HepG2 (cell line): ENCODE measurements around the gene SMOC1. TPM values are rescaled to one million over a fixed set of nuclear protein-coding genes. Genes with fewer than 3 reads are reported as not detected.
A peak's percentile ranks its signal among the peaks of the same experiment; 100 is the strongest.

Source experiments
- SP1 ChIP-seq, 2 experiments: fragments of 450-650 bp in 1 of 2; sonication (generic) in 1 of 2; formaldehyde crosslinking in 1 of 2; IDR thresholded peaks; 2 replicates each; pipeline versions ENCODE4 v1.4.0 to v1.6.1; 2016 to 2020; ENCODE audit warnings: missing genetic modification reagents in 1 of 2
- SPEN ChIP-seq: sonication (generic); formaldehyde crosslinking; IDR thresholded peaks from 2 replicates; pipeline ENCODE4 v1.5.1; 2020; ENCODE audit warnings: low read depth, mild to moderate bottlenecking, missing genetic modification reagents
- ZNF549 ChIP-seq: sonication (generic); formaldehyde crosslinking; IDR thresholded peaks from 2 replicates; pipeline ENCODE4 v1.5.0; 2020; ENCODE audit warnings: missing genetic modification reagents
- ZNF614 ChIP-seq: IDR thresholded peaks from 2 replicates; pipeline ENCODE4 v1.6.1; 2018; ENCODE audit warnings: missing biosample characterization, missing genetic modification reagents, inconsistent platforms, borderline replicate concordance
- polyA plus RNA-seq, 8 experiments: library from polyadenylated mRNA; depleted of rRNA in 3 of 8; stranded (reverse) in 7 of 8; unstranded in 1 of 8; fragments of >200 nt; fragmentation: Illumina TruSeq in 4 of 8; extraction: Trizol in 4 of 8; gene quantifications; 2 replicates each; pipeline versions ENCODE4 v1.2.1 to v1.2.3, GENCODE V29; 2011 to 2016; ENCODE audit warnings: low read depth in 4 of 8, missing spikeins in 1 of 8, mixed read lengths in 1 of 8; ENCODE audit not compliant: insufficient read depth in 1 of 8
- total RNA-seq, 5 experiments: library from RNA; depleted of rRNA; stranded (reverse); fragments of >200 nt; fragmentation: Illumina TruSeq; extraction: Trizol; gene quantifications; 2 replicates each; pipeline ENCODE4 v1.2.3, GENCODE V29; 2016; ENCODE audit warnings: low read depth in 1 of 5
- TF ChIP-seq, protein P1 (sequence below): sonication (generic); formaldehyde crosslinking; IDR thresholded peaks from 2 replicates; pipeline ENCODE4 v1.4.0; 2020; ENCODE audit warnings: mild to moderate bottlenecking, missing genetic modification reagents, borderline replicate concordance
- TF ChIP-seq, protein P2 (sequence below): sonication (generic); formaldehyde crosslinking; IDR thresholded peaks from 2 replicates; pipeline ENCODE4 v1.4.0; 2020; ENCODE audit warnings: missing genetic modification reagents, borderline replicate concordance
- TF ChIP-seq, protein P3 (sequence below): sonication (generic); formaldehyde crosslinking; IDR thresholded peaks from 2 replicates; pipeline ENCODE4 v1.8.1; 2022; ENCODE audit warnings: mild to moderate bottlenecking, missing genetic modification reagents
- TF ChIP-seq, protein P4 (sequence below): sonication (generic); formaldehyde crosslinking; IDR thresholded peaks from 2 replicates; pipeline ENCODE4 v1.5.1; 2020; ENCODE audit warnings: missing genetic modification reagents, mild to moderate bottlenecking, borderline replicate concordance
- TF ChIP-seq, protein P5 (sequence below): sonication (generic); formaldehyde crosslinking; IDR thresholded peaks from 2 replicates; pipeline ENCODE4 v1.4.0; 2020; ENCODE audit warnings: missing genetic modification reagents
- TF ChIP-seq, protein P6 (sequence below): sonication (generic); formaldehyde crosslinking; IDR thresholded peaks from 2 replicates; pipeline ENCODE4 v1.5.1; 2020; ENCODE audit warnings: missing genetic modification reagents, mild to moderate bottlenecking, borderline replicate concordance

The SMOC1 gene
- total and polyA plus RNA-seq, 2 of the 13 experiments (the other 11 are each of a cell fraction or from before 2014, with no cell fraction given): 17.8 to 35.6 TPM

DNA sequence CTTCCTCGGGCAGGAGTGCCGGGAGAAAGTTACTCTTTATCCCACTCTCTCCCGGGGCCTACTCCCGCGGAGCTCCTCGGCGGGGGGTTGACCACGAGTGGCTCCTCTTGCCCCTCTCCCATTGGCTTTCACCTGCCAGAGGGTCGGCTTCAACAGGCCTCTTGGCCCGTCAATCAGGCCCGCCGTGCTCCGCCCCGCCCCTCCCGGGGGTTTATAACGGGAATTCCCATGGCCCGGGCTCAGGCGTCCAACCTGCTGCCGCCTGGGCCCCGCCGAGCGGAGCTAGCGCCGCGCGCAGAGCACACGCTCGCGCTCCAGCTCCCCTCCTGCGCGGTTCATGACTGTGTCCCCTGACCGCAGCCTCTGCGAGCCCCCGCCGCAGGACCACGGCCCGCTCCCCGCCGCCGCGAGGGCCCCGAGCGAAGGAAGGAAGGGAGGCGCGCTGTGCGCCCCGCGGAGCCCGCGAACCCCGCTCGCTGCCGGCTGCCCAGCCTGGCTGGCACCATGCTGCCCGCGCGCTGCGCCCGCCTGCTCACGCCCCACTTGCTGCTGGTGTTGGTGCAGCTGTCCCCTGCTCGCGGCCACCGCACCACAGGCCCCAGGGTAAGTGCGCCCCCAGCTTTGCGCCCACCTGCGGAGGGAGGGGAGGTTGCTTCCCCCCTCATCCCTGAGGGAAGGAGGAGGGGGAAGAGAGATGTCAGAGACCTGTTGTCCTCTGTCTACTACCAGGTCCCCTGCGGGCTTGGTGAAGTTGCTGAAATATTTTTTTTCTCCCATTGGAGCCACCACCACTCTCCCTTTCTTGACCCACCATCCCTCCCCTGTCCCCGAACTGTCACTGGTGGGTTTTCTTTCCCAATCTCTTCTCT lies at the start of gene SMOC1 (continued):
- TF ChIP-seq, protein P1, sequence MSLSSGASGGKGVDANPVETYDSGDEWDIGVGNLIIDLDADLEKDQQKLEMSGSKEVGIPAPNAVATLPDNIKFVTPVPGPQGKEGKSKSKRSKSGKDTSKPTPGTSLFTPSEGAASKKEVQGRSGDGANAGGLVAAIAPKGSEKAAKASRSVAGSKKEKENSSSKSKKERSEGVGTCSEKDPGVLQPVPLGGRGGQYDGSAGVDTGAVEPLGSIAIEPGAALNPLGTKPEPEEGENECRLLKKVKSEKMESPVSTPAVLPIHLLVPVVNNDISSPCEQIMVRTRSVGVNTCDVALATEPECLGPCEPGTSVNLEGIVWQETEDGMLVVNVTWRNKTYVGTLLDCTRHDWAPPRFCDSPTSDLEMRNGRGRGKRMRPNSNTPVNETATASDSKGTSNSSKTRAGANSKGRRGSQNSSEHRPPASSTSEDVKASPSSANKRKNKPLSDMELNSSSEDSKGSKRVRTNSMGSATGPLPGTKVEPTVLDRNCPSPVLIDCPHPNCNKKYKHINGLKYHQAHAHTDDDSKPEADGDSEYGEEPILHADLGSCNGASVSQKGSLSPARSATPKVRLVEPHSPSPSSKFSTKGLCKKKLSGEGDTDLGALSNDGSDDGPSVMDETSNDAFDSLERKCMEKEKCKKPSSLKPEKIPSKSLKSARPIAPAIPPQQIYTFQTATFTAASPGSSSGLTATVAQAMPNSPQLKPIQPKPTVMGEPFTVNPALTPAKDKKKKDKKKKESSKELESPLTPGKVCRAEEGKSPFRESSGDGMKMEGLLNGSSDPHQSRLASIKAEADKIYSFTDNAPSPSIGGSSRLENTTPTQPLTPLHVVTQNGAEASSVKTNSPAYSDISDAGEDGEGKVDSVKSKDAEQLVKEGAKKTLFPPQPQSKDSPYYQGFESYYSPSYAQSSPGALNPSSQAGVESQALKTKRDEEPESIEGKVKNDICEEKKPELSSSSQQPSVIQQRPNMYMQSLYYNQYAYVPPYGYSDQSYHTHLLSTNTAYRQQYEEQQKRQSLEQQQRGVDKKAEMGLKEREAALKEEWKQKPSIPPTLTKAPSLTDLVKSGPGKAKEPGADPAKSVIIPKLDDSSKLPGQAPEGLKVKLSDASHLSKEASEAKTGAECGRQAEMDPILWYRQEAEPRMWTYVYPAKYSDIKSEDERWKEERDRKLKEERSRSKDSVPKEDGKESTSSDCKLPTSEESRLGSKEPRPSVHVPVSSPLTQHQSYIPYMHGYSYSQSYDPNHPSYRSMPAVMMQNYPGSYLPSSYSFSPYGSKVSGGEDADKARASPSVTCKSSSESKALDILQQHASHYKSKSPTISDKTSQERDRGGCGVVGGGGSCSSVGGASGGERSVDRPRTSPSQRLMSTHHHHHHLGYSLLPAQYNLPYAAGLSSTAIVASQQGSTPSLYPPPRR: peak; percentile 41; the same call in 1 of the 2 replicates
- TF ChIP-seq ZNF614: no peak
- TF ChIP-seq, protein P2, sequence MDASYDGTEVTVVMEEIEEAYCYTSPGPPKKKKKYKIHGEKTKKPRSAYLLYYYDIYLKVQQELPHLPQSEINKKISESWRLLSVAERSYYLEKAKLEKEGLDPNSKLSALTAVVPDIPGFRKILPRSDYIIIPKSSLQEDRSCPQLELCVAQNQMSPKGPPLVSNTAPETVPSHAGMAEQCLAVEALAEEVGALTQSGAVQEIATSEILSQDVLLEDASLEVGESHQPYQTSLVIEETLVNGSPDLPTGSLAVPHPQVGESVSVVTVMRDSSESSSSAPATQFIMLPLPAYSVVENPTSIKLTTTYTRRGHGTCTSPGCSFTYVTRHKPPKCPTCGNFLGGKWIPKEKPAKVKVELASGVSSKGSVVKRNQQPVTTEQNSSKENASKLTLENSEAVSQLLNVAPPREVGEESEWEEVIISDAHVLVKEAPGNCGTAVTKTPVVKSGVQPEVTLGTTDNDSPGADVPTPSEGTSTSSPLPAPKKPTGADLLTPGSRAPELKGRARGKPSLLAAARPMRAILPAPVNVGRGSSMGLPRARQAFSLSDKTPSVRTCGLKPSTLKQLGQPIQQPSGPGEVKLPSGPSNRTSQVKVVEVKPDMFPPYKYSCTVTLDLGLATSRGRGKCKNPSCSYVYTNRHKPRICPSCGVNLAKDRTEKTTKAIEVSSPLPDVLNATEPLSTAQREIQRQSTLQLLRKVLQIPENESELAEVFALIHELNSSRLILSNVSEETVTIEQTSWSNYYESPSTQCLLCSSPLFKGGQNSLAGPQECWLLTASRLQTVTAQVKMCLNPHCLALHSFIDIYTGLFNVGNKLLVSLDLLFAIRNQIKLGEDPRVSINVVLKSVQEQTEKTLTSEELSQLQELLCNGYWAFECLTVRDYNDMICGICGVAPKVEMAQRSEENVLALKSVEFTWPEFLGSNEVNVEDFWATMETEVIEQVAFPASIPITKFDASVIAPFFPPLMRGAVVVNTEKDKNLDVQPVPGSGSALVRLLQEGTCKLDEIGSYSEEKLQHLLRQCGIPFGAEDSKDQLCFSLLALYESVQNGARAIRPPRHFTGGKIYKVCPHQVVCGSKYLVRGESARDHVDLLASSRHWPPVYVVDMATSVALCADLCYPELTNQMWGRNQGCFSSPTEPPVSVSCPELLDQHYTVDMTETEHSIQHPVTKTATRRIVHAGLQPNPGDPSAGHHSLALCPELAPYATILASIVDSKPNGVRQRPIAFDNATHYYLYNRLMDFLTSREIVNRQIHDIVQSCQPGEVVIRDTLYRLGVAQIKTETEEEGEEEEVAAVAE (CRISPR knock-in tag): no peak
- TF ChIP-seq, protein P3, sequence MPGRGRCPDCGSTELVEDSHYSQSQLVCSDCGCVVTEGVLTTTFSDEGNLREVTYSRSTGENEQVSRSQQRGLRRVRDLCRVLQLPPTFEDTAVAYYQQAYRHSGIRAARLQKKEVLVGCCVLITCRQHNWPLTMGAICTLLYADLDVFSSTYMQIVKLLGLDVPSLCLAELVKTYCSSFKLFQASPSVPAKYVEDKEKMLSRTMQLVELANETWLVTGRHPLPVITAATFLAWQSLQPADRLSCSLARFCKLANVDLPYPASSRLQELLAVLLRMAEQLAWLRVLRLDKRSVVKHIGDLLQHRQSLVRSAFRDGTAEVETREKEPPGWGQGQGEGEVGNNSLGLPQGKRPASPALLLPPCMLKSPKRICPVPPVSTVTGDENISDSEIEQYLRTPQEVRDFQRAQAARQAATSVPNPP (CRISPR knock-in tag): no peak
- peak; percentile 43; the same call in 1 of the 2 replicates for TF ChIP-seq SPEN (CRISPR knock-in tag)
- TF ChIP-seq ZNF549 (CRISPR knock-in tag): no peak
- TF ChIP-seq, protein P4, sequence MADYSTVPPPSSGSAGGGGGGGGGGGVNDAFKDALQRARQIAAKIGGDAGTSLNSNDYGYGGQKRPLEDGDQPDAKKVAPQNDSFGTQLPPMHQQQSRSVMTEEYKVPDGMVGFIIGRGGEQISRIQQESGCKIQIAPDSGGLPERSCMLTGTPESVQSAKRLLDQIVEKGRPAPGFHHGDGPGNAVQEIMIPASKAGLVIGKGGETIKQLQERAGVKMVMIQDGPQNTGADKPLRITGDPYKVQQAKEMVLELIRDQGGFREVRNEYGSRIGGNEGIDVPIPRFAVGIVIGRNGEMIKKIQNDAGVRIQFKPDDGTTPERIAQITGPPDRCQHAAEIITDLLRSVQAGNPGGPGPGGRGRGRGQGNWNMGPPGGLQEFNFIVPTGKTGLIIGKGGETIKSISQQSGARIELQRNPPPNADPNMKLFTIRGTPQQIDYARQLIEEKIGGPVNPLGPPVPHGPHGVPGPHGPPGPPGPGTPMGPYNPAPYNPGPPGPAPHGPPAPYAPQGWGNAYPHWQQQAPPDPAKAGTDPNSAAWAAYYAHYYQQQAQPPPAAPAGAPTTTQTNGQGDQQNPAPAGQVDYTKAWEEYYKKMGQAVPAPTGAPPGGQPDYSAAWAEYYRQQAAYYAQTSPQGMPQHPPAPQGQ (CRISPR knock-in tag): no peak
- TF ChIP-seq, protein P5, sequence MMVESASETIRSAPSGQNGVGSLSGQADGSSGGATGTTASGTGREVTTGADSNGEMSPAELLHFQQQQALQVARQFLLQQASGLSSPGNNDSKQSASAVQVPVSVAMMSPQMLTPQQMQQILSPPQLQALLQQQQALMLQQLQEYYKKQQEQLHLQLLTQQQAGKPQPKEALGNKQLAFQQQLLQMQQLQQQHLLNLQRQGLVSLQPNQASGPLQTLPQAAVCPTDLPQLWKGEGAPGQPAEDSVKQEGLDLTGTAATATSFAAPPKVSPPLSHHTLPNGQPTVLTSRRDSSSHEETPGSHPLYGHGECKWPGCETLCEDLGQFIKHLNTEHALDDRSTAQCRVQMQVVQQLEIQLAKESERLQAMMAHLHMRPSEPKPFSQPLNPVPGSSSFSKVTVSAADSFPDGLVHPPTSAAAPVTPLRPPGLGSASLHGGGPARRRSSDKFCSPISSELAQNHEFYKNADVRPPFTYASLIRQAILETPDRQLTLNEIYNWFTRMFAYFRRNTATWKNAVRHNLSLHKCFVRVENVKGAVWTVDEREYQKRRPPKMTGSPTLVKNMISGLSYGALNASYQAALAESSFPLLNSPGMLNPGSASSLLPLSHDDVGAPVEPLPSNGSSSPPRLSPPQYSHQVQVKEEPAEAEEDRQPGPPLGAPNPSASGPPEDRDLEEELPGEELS (CRISPR knock-in tag): no peak
- no peak for TF ChIP-seq SP1 (IDR thresholded peaks at IDR 0.05)
- peak; percentile 33; the same call in 1 of the 2 replicates for TF ChIP-seq SP1 (CRISPR knock-in tag; IDR thresholded peaks at IDR 0.05)
- TF ChIP-seq, protein P6, sequence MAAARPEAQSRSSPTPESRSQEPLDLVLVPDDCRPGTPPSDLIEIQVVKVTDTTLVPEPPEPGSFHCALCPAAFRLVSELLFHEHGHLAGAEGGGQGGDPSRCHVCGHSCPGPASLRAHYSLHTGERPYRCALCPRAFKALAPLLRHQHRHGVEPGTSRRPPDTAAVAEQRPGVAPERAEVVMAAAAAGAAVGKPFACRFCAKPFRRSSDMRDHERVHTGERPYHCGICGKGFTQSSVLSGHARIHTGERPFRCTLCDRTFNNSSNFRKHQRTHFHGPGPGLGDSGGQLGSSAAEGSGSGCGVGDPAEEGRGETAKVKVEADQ (CRISPR knock-in tag): peak; percentile 80; the same call in 1 of the 2 replicates
